GM13976 (cell line): Measurements from ENCODE around the gene FLNC.

Experiments
- DNase-seq: peaks from one replicate; pipeline ENCODE4 v3.0.0; 2012; ENCODE audit warnings: low spot score
- in situ Hi-C: fragments of 300-500 bp; cut with MboI; formaldehyde crosslinking; loops from one replicate; pipeline ENCODE4 v1.12.0; 2022; ENCODE audit warnings: low sequenced_read_pairs, mixed read lengths, inconsistent platforms; ENCODE audit not compliant: unreplicated experiment
- TF ChIP-seq, protein P1 (sequence below): IDR thresholded peaks from 2 replicates; pipeline ENCODE4 v1.5.1; 2012; ENCODE audit warnings: borderline replicate concordance, mild to moderate bottlenecking; ENCODE audit not compliant: insufficient read depth; ENCODE audit errors: extremely low read depth, missing control alignments, control extremely low read depth

FLNC gene

DNA sequence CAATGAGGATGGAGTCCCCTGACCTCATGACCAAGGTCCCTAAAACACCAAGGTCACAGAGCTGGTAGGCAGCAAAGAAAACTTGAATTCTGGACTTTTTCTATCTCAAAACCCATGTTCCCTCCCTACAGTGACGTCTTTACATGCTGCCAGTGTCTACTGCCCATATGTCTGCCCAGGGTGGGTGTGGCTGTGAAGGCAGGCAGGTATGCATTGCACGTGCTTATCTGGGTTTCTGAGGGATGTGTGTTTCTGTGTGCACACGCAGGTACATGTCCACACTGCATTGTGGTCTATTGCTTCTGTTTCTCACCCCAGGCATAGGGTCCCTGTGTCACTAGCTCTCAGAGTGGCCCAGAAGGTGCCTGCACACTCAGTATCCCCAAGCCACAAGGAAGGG is 45.9 kb downstream of the FLNC start:
- in situ Hi-C loops = no loop called here
- TF ChIP-seq, protein P1, sequence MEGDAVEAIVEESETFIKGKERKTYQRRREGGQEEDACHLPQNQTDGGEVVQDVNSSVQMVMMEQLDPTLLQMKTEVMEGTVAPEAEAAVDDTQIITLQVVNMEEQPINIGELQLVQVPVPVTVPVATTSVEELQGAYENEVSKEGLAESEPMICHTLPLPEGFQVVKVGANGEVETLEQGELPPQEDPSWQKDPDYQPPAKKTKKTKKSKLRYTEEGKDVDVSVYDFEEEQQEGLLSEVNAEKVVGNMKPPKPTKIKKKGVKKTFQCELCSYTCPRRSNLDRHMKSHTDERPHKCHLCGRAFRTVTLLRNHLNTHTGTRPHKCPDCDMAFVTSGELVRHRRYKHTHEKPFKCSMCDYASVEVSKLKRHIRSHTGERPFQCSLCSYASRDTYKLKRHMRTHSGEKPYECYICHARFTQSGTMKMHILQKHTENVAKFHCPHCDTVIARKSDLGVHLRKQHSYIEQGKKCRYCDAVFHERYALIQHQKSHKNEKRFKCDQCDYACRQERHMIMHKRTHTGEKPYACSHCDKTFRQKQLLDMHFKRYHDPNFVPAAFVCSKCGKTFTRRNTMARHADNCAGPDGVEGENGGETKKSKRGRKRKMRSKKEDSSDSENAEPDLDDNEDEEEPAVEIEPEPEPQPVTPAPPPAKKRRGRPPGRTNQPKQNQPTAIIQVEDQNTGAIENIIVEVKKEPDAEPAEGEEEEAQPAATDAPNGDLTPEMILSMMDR = no peak
- DNase-seq = no peak

DNA sequence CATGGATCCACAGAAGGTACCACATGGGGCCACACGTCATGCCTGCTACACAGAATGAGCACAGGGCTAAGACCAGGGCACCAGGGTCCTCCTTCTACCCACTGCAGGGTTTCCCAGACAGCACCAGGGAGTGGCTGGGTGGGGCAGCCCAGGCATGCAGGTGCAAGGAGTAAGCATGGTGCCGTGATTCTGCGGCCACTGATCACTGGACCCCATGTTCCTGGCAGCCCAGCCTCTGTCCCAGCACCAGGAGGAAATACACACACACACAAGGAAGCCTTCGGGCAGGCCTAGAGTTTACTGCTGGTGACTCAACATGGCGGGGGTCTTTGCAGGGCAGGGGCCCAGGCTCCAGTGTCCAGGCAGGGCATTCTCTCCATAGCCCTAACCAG is 46.4 kb downstream of the FLNC start:
- TF ChIP-seq, protein P1 = no peak
- no peak for DNase-seq
- in situ Hi-C loops = no loop called here

DNA sequence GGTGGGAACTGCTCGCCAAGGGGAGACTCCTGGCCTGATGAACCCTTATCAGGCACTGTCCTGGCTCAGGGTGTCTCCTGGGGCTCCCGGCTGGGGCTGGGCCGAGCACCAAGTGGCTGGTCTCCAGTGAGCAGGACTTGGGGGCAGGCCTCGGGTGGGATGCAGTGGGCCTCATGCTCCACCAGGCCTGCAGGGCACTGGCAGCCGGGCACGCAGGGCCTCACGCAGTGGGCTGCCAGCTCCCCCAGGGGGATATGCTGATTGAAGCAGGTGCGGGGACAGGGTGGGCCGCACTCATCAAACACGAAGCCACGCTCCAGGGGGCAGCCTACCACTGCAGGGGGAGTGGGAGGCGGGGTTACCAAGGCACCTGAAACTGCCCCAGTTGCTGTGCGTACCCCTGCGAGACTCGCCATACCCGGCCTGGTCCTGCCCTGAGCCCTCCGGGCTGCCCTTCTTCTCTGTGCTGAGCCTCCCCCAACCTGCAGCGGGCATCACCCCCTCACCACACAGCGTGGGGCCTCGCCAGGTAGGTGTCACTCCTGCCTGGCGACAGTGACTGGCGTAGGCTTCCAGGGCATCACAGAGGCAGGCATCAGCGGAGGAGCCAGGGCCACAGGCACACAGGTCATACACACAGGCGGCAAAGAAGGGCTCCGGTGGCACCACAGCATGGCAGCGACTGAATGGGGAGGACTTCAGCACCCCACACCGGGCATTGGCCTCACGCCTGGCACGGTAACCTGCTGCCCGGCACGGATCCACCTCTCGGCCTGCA is 47.0 kb downstream of the FLNC start:
- in situ Hi-C loops = no loop called here

DNA sequence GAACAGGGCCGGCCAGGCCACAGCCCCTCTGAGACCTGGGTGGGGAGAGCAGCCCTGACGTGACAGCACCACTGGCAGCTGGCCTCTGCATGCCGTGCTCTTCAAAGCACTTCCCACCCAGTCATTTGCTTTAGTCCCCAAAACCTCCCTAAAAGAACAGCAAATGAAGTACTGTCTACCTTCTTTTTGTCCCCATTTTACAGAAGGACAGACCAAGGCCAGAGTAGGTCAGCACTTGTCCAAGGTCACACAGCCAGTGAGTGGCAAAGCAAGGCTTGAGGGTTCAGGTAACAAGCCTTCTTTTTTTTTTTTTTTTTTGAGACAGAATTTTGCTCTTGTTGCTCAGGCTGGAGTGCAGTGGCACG is 47.5 kb downstream of the FLNC start:
- in situ Hi-C loops = no loop called here
- DNase-seq = no peak
- TF ChIP-seq, protein P1 = no peak

More for the DNA sequence above, 47.0 kb downstream of the FLNC start:
- DNase-seq = no peak
- TF ChIP-seq, protein P1 = no peak

DNA sequence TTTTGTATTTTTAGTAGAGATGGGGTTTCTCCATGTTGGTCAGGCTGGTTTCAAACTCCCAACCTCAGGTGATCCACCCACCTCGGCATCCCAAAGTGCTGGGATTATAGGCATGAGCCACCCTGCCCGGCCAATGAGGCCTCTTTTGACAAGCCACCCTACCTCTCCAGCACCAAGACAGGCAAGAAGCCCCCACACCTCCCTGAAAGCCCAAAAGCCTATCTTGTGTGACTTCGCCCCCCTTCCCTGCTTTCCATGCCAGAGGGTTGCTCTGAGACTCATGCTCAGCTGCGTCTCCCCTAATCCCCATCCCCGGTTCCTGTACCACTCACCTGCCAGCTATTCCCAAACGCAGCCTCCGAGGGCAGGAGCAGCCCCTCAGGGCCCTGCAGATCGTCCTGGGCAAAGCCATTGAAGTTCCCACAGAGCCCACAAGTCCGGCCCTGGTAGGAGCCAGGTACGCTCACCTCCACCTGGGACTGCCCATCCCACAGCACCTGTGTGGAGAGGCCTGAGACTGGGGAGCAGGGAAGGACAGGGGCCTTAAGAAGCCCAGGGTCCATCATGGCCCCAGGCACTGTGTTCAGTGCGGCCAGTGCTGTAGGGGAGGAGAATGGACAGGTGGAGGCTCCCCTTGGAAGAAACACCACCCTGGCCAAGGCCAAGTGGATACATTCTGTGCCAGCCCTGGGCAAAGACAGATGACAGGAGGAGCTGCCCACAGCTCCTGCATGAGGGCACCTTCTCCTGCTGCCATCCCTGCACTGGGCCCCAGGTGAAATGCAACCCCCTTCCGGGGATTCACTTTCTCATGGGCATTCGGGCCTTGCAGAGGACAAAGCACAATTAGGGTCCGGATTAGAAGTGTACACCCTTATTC is 48.3 kb downstream of the FLNC start:
- TF ChIP-seq, protein P1 = no peak
- in situ Hi-C loops = no loop called here
- no peak for DNase-seq

DNA sequence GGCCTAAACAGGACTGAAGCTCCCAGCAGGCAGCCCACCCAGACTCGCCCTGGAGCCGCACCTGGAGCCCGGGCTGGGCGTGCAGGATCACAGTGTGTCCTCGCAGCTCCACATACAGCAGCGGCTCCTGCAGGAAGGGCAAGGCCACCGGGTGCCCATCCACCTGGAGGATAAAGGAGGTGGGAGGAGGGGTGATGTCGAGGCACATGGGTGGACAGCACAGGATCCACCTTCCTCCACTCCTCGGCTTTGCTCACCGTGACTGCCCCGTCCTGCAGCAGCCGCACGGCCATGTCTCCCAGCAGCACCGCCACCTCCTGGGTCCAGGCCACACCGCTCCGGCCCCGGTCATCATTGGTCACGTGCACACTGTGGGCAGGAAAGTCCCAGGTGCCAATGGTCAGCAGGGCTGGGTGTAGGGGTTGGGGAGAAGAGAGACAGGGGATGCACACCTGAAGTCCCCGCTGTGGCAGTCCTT is 49.3 kb downstream of the FLNC start:
- TF ChIP-seq, protein P1 = no peak
- no peak for DNase-seq
- in situ Hi-C loops = no loop called here
